Esophagus muscularis mucosa (tissue), 4 donors: ENCODE data around the gene CD99. TPM values are rescaled to one million over a fixed set of nuclear protein-coding genes. Genes with fewer than 3 reads are reported as not detected.

Source experiments
- DNase-seq: peaks from one replicate; pipeline ENCODE4 v3.0.0-alpha.2; 2017; ENCODE audit errors: extremely low spot score
- H3K27ac ChIP-seq, 4 donors: fragments of 200-600 bp; sonication (generic); replicated peaks in 1 of 4; 1 replicate in 3 of 4; 2 replicates in 1 of 4; pipeline ENCODE4 v1.5.1; 2016 to 2019; ENCODE audit warnings: mild to moderate bottlenecking in 1 of 4
- H3K27me3 ChIP-seq, 4 donors: fragments of 200-600 bp; sonication (generic); one replicate each; pipeline versions ENCODE4 v1.5.1 to v1.6.0; 2016 to 2019
- H3K36me3 ChIP-seq, 4 donors: fragments of 200-600 bp; sonication (generic); one replicate each; pipeline ENCODE4 v1.5.1; 2016 to 2019
- H3K4me1 ChIP-seq, 4 donors: fragments of 200-600 bp; sonication (generic); one replicate each; pipeline ENCODE4 v1.5.1; 2016 to 2019
- H3K4me3 ChIP-seq, 4 donors: fragments of 200-600 bp; sonication (generic); 1 replicate in 2 of 4; 2 replicates in 2 of 4; pipeline ENCODE4 v1.5.1; 2016 to 2019; ENCODE audit warnings: mild to moderate bottlenecking in 4 of 4, moderate library complexity in 1 of 4
- H3K9me3 ChIP-seq, 4 donors: fragments of 200-600 bp; sonication (generic); 1 replicate in 3 of 4; 2 replicates in 1 of 4; pipeline ENCODE4 v1.5.1; 2016 to 2019
- EP300 ChIP-seq: sonication (generic); formaldehyde crosslinking; IDR thresholded peaks from one replicate; pipeline ENCODE4 v1.6.1; 2017; ENCODE audit warnings: antibody characterized with exemption
- POLR2A ChIP-seq: fragments of 450-650 bp; IDR thresholded peaks from one replicate; pipeline ENCODE4 v1.6.1; 2017; ENCODE audit warnings: antibody characterized with exemption, moderate library complexity, mild to moderate bottlenecking, low read depth
- POLR2AphosphoS5 ChIP-seq, 2 donors: sonication (generic); formaldehyde crosslinking; IDR thresholded peaks; one replicate each; pipeline ENCODE4 v1.6.1; 2017; ENCODE audit warnings: antibody characterized with exemption in 2 of 2
- WGBS: methylation state at CpG from one replicate; pipeline ENCODE4 v1.1.5; 2018; 5-methylcytosine and 5-hydroxymethylcytosine counted together
- intact Hi-C: fragments of 100-400 bp; cut with DNase I; formaldehyde crosslinking; loops from one replicate; pipeline ENCODE4 v1.15.1; 2023
- total RNA-seq, 4 donors: library from RNA; depleted of rRNA; stranded (reverse); fragments of >200 nt; gene quantifications; one replicate each; pipeline versions ENCODE4 v1.1.0 to v1.2.1, GENCODE V29; 2016
- TF ChIP-seq, protein P1 (sequence below), 3 experiments: fragments of 200-600 bp in 2 of 3; fragments of 450-650 bp in 1 of 3; sonication (generic) in 2 of 3; IDR thresholded peaks; one replicate each; pipeline ENCODE4 v1.5.1; 2017 to 2019; ENCODE audit warnings: antibody characterized with exemption in 3 of 3, mild to moderate bottlenecking in 2 of 3, moderate library complexity in 1 of 3

CD99 gene
- total RNA-seq, 4 donors from 2014 or later, result 311 to 469 (median 376) TPM

DNA sequence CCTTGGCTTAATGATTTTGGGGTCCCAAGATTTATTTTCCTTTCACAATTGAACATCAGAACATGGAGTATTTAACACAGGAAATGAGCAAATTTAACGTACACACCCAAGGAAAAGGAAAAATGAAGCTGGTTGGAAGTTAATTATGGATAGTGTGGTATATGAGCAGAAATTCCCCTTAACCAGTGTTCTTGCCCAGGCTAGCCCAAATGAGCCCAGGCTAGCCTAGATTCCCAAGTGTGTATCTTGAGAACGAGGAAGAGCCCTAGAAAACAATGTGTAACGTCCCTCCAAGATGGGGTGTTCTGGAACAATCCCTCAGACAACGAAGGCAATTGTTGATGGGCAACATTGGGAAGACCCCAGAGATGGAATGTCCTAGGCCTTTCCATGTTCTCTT lies 94.4 kb downstream of the CD99 start:
- H3K27me3 ChIP-seq, result peaks cover 0 to under 1% (median 0%) of the 10 kb centered on the region in 4 donors
- no peaks in the 10 kb centered on the region for H3K4me1 ChIP-seq
- H3K27ac ChIP-seq, result no peak overlapping the region
- intact Hi-C loops, result no loop called here
- no peak overlapping the region for H3K4me3 ChIP-seq
- TF ChIP-seq EP300 (no peak), POLR2AphosphoS5 (IDR thresholded peaks at IDR 0.05) (no peak), POLR2A (no peak)
- TF ChIP-seq, protein P1, sequence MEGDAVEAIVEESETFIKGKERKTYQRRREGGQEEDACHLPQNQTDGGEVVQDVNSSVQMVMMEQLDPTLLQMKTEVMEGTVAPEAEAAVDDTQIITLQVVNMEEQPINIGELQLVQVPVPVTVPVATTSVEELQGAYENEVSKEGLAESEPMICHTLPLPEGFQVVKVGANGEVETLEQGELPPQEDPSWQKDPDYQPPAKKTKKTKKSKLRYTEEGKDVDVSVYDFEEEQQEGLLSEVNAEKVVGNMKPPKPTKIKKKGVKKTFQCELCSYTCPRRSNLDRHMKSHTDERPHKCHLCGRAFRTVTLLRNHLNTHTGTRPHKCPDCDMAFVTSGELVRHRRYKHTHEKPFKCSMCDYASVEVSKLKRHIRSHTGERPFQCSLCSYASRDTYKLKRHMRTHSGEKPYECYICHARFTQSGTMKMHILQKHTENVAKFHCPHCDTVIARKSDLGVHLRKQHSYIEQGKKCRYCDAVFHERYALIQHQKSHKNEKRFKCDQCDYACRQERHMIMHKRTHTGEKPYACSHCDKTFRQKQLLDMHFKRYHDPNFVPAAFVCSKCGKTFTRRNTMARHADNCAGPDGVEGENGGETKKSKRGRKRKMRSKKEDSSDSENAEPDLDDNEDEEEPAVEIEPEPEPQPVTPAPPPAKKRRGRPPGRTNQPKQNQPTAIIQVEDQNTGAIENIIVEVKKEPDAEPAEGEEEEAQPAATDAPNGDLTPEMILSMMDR (IDR thresholded peaks at IDR 0.05), result no peak
- no peaks in the 10 kb centered on the region for H3K9me3 ChIP-seq
- WGBS, result 69% methylated on average over 4 of the region's 4 CpGs
- no peaks in the 10 kb centered on the region for H3K36me3 ChIP-seq
- DNase-seq, result no peak

DNA sequence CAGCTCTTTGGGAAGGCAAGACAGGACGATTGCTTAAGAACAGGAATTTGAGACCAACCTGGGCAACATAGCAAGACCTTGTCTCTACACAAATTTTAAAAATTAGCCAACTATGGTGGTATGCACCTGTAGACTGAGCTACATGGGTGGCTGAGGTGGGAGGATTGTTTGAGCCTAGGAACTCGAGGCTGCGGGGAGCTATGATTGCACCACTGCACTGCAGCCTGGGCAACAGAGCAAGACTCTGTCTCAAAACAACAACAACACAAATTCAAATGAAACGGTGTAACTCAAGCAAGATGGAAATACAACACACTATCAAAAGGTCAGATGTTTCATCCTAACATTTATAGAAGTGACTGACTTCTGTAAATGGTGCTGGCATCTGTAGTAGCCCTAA lies 97.9 kb downstream of the CD99 start:
- intact Hi-C loops, result no loop called here
- 72% methylated on average over 4 of the region's 4 CpGs for WGBS
- H3K9me3 ChIP-seq, result no peaks in the 10 kb centered on the region
- DNase-seq, result no peak
- H3K4me1 ChIP-seq, result no peaks in the 10 kb centered on the region
- no peaks in the 10 kb centered on the region for H3K36me3 ChIP-seq
- H3K4me3 ChIP-seq, result no peak overlapping the region
- H3K27ac ChIP-seq, result no peak overlapping the region
- no peaks in the 10 kb centered on the region for H3K27me3 ChIP-seq
- no peak for TF ChIP-seq POLR2A
- TF ChIP-seq, protein P1 (IDR thresholded peaks at IDR 0.05), result no peak
- TF ChIP-seq EP300, result no peak

DNA sequence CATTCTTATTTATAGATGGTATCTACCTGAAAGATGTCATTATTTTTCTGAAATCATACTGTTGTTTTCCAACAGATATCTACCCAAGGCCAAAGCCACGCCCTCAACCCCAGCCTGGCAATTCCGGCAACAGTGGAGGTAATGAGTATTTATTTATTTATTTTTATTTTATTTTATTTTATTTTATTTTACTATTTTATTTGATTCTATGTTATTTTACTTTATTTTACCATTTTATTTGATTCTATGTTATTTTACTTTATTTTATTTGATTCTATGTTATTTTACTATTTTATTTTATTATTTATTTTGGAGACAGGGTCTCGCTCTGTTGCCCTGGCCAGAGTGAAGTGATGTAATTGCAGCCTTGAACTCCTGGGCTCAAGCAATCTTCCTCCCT lies 98.5 kb downstream of the CD99 start:
- intact Hi-C loops, result no loop called here
- H3K4me3 ChIP-seq, result no peak overlapping the region
- DNase-seq, result no peak
- WGBS, result 94% methylated on average over 3 of the region's 3 CpGs
- no peak overlapping the region for H3K27ac ChIP-seq
- H3K9me3 ChIP-seq, result no peaks in the 10 kb centered on the region
- H3K36me3 ChIP-seq, result no peaks in the 10 kb centered on the region
- H3K4me1 ChIP-seq, result no peaks in the 10 kb centered on the region
- no peaks in the 10 kb centered on the region for H3K27me3 ChIP-seq
- TF ChIP-seq, protein P1 (IDR thresholded peaks at IDR 0.05), result no peak

Other genes starting within 250 kb of the CD99 start
- gene DHRSX, start 190.3 kb upstream of the CD99 start, total RNA-seq, result 10 to 100 TPM; 19.6 to 22.4 (median 21.0) TPM
- gene ZBED1, start 190.3 kb upstream of the CD99 start, total RNA-seq, result 10 to 100 TPM; 32.8 to 44.8 (median 39.5) TPM
- under 1 TPM in 3 of 4 donors, not detected in 1; 0.39 to 0.83 (median 0.40) TPM for gene XG, start 60.7 kb downstream of the CD99 start, total RNA-seq
- 10 to 100 TPM in 2 of 4 donors, 1 to 10 TPM in 2; 4.6 to 18.1 (median 8.6) TPM for gene GYG2, start 137.6 kb downstream of the CD99 start, total RNA-seq
- gene ARSD, start 238.0 kb downstream of the CD99 start, total RNA-seq, result 10 to 100 TPM; 11.6 to 20.3 (median 14.9) TPM